ENCODE data around the gene TAS2R16. TPM values are rescaled to one million over a fixed set of nuclear protein-coding genes. Genes with fewer than 3 reads are reported as not detected.

The TAS2R16 gene
- total RNA-seq, 3 donors from 2014 or later: not detected

- Histone ChIP-seq H3K4me3 (no peak overlapping the region), H3K4me1 (no peaks in the 10 kb centered on the region), H3K27ac (no peak overlapping the region), H3K9me3 (no peaks in the 10 kb centered on the region), H3K27me3 (no peaks in the 10 kb centered on the region), H3K36me3 (no peaks in the 10 kb centered on the region)
- TF ChIP-seq CTCF (IDR thresholded peaks at IDR 0.05): no peak
- no peak for TF ChIP-seq POLR2AphosphoS5 (IDR thresholded peaks at IDR 0.05)
- TF ChIP-seq POLR2A (IDR thresholded peaks at IDR 0.05): no peak
- no peak for DNase-seq (ENCODE audit: low spot score in 2 of 2)
- intact Hi-C loops (cut with DNase I; ENCODE audit: low total_unique reads): loop anchor here (10.0 kb wide), 1 partner anchor 734 kb away; no protein-coding TSS in a partner anchor
These were observed 35.1 kb upstream of the TAS2R16 start for GRCh38 chr7:123030631-123031030.

GRCh38 chr7:123028339-123028738, 32.8 kb upstream of the TAS2R16 start:
- TF ChIP-seq POLR2AphosphoS5 (IDR thresholded peaks at IDR 0.05): no peak
- no peak for TF ChIP-seq CTCF (IDR thresholded peaks at IDR 0.05)
- no peak for TF ChIP-seq POLR2A (IDR thresholded peaks at IDR 0.05)
- H3K9me3 ChIP-seq: no peaks in the 10 kb centered on the region
- no peaks in the 10 kb centered on the region for H3K4me1 ChIP-seq
- intact Hi-C loops (cut with DNase I; ENCODE audit: low total_unique reads): no loop called here
- no peak overlapping the region for H3K4me3 ChIP-seq
- DNase-seq (ENCODE audit: low spot score in 2 of 2): no peak
- H3K27ac ChIP-seq: no peak overlapping the region
- H3K36me3 ChIP-seq: no peaks in the 10 kb centered on the region
- no peaks in the 10 kb centered on the region for H3K27me3 ChIP-seq

- DNase-seq (ENCODE audit: low spot score in 2 of 2): no peak
- H3K27ac ChIP-seq: no peak overlapping the region
- no peak for TF ChIP-seq POLR2A (IDR thresholded peaks at IDR 0.05)
- H3K27me3 ChIP-seq: no peaks in the 10 kb centered on the region
- no peaks in the 10 kb centered on the region for H3K9me3 ChIP-seq
- H3K4me1 ChIP-seq: no peaks in the 10 kb centered on the region
- H3K36me3 ChIP-seq: no peaks in the 10 kb centered on the region
- no peak overlapping the region for H3K4me3 ChIP-seq
- intact Hi-C loops (cut with DNase I; ENCODE audit: low total_unique reads): no loop called here
These were observed 30.8 kb upstream of the TAS2R16 start for GRCh38 chr7:123026251-123026650.

GRCh38 chr7:123024989-123025758, 29.7 kb upstream of the TAS2R16 start:
- H3K27ac ChIP-seq: no peak overlapping the region
- H3K4me3 ChIP-seq: no peak overlapping the region
- TF ChIP-seq CTCF (IDR thresholded peaks at IDR 0.05) (no peak), POLR2A (IDR thresholded peaks at IDR 0.05) (no peak), POLR2AphosphoS5 (IDR thresholded peaks at IDR 0.05) (no peak)
- intact Hi-C loops (cut with DNase I; ENCODE audit: low total_unique reads): no loop called here
- H3K9me3 ChIP-seq: no peaks in the 10 kb centered on the region
- no peak for DNase-seq (ENCODE audit: low spot score in 2 of 2)
- H3K27me3 ChIP-seq: no peaks in the 10 kb centered on the region
- H3K36me3 ChIP-seq: no peaks in the 10 kb centered on the region
- H3K4me1 ChIP-seq: no peaks in the 10 kb centered on the region

- no peaks in the 10 kb centered on the region for H3K36me3 ChIP-seq
- H3K27ac ChIP-seq: no peak overlapping the region
- TF ChIP-seq POLR2AphosphoS5 (IDR thresholded peaks at IDR 0.05) (no peak), CTCF (IDR thresholded peaks at IDR 0.05) (no peak), POLR2A (IDR thresholded peaks at IDR 0.05) (no peak)
- no peaks in the 10 kb centered on the region for H3K27me3 ChIP-seq
- no peak for DNase-seq (ENCODE audit: low spot score in 2 of 2)
- H3K4me3 ChIP-seq: no peak overlapping the region
- no peaks in the 10 kb centered on the region for H3K4me1 ChIP-seq
- peaks cover 0 to 9% of the 10 kb centered on the region in 2 donors for H3K9me3 ChIP-seq
- intact Hi-C loops (cut with DNase I; ENCODE audit: low total_unique reads): no loop called here
These were observed 27.6 kb upstream of the TAS2R16 start for GRCh38 chr7:123023126-123023525.
